ENCODE data around the gene CDH5.

GRCh38 chr16:66378741-66379570, 12.5 kb downstream of the CDH5 start:
- TF ChIP-seq CTCF (IDR thresholded peaks at IDR 0.05) (no peak), POLR2A (IDR thresholded peaks at IDR 0.05) (no peak), POLR2AphosphoS5 (IDR thresholded peaks at IDR 0.05) (no peak), EP300 (IDR thresholded peaks at IDR 0.05; ENCODE audit: low read depth) (no peak)

Measured in transverse colon (tissue), 4 donors.